ENCODE results near the gene DCDC2B.
"Not testable (repeated sequence)": the region's sequence is repeated elsewhere in the genome, so short reads cannot be mapped to it uniquely, and the experiment has no call there.

Gene DCDC2B

GRCh38 chr1:32208891-32209328, at the start of gene DCDC2B:
Gene DCDC2B (plus strand): TSS chr1:32209089. CDS start chr1:32209094, 5 bp downstream.
- DNase-seq (ENCODE audit: low read depth in 1 of 2, low spot score in 1 of 2): no peak

GRCh38 chr1:32159189-32159588, 49.7 kb upstream of the DCDC2B start:
- no peak for DNase-seq (ENCODE audit: low read depth in 1 of 2, low spot score in 1 of 2)

GRCh38 chr1:32163405-32163804, 45.5 kb upstream of the DCDC2B start:
- no peak for DNase-seq (ENCODE audit: low read depth in 1 of 2, low spot score in 1 of 2)

GRCh38 chr1:32165633-32166032, 43.3 kb upstream of the DCDC2B start:
- DNase-seq (ENCODE audit: low read depth in 1 of 2, low spot score in 1 of 2): not testable (repeated sequence)

- DNase-seq (ENCODE audit: low read depth in 1 of 2, low spot score in 1 of 2): no peak
Observed at GRCh38 chr1:32170991-32171390, 37.9 kb upstream of the DCDC2B start.

- DNase-seq (ENCODE audit: low read depth in 1 of 2, low spot score in 1 of 2): no peak
Observed at GRCh38 chr1:32172621-32173245, 36.2 kb upstream of the DCDC2B start.

GRCh38 chr1:32178380-32179192, 30.3 kb upstream of the DCDC2B start:
- DNase-seq (ENCODE audit: low read depth in 1 of 2, low spot score in 1 of 2): no peak

GRCh38 chr1:32179193-32179442, 29.8 kb upstream of the DCDC2B start:
- no peak for DNase-seq (ENCODE audit: low read depth in 1 of 2, low spot score in 1 of 2)

- DNase-seq (ENCODE audit: low read depth in 1 of 2, low spot score in 1 of 2): peak; percentile 77 to 83
Observed at GRCh38 chr1:32179443-32180185, 29.3 kb upstream of the DCDC2B start, which contains the start of gene TXLNA. Gene TXLNA (plus strand): TSS chr1:32179675. CDS start chr1:32180346, 671 bp downstream.

GRCh38 chr1:32180186-32181060, 28.5 kb upstream of the DCDC2B start:
- DNase-seq (ENCODE audit: low read depth in 1 of 2, low spot score in 1 of 2): no peak

- no peak for DNase-seq (ENCODE audit: low read depth in 1 of 2, low spot score in 1 of 2)
Observed at GRCh38 chr1:32181065-32181464, 27.8 kb upstream of the DCDC2B start.

GRCh38 chr1:32181563-32181962, 27.3 kb upstream of the DCDC2B start:
- DNase-seq (ENCODE audit: low read depth in 1 of 2, low spot score in 1 of 2): no peak

GRCh38 chr1:32182060-32182459, 26.8 kb upstream of the DCDC2B start:
- no peak for DNase-seq (ENCODE audit: low read depth in 1 of 2, low spot score in 1 of 2)

GRCh38 chr1:32184650-32185049, 24.2 kb upstream of the DCDC2B start:
- DNase-seq (ENCODE audit: low read depth in 1 of 2, low spot score in 1 of 2): no peak

GRCh38 chr1:32186077-32186476, 22.8 kb upstream of the DCDC2B start:
- DNase-seq (ENCODE audit: low read depth in 1 of 2, low spot score in 1 of 2): no peak

GRCh38 chr1:32186491-32186890, 22.4 kb upstream of the DCDC2B start:
- no peak for DNase-seq (ENCODE audit: low read depth in 1 of 2, low spot score in 1 of 2)

GRCh38 chr1:32187850-32188249, 21.0 kb upstream of the DCDC2B start:
- no peak for DNase-seq (ENCODE audit: low read depth in 1 of 2, low spot score in 1 of 2)

GRCh38 chr1:32192220-32192948, 16.5 kb upstream of the DCDC2B start:
- no peak for DNase-seq (ENCODE audit: low read depth in 1 of 2, low spot score in 1 of 2)

GRCh38 chr1:32194984-32195383, 13.9 kb upstream of the DCDC2B start:
- no peak for DNase-seq (ENCODE audit: low read depth in 1 of 2, low spot score in 1 of 2)

- no peak for DNase-seq (ENCODE audit: low read depth in 1 of 2, low spot score in 1 of 2)
Observed at GRCh38 chr1:32195531-32195930, 13.4 kb upstream of the DCDC2B start.

Measured in activated CD4-positive, alpha-beta T cell treated with anti-CD3 and anti-CD28 coated beads, Interleukin-2, amount 50 U/mL, for 24 hours (primary cell).